Fibroblast of villous mesenchyme (primary cell): ENCODE results near the gene VPS33A. TPM values are rescaled to one million over a fixed set of nuclear protein-coding genes. Genes with fewer than 3 reads are reported as not detected.

Source experiments
- DNase-seq: peaks from one replicate; pipeline ENCODE4 v3.0.0-alpha.2; 2010; ENCODE audit warnings: low read depth
- H3K4me3 ChIP-seq: 2 replicates; pipeline ENCODE4 v1.5.1; 2011; ENCODE audit warnings: low read depth, mild to moderate bottlenecking, low read length
- total RNA-seq: library from RNA; depleted of rRNA; stranded (reverse); fragments of >200 nt; gene quantifications from 2 replicates; pipeline ENCODE4 v1.2.3, GENCODE V29; 2012
- TF ChIP-seq, protein P1 (sequence below): IDR thresholded peaks from 2 replicates; pipeline ENCODE4 v1.5.1; 2012; ENCODE audit warnings: low read depth, mild to moderate bottlenecking, low read length; ENCODE audit not compliant: insufficient read depth

VPS33A gene
- total RNA-seq, 1 donor, result 23.7 TPM

DNA sequence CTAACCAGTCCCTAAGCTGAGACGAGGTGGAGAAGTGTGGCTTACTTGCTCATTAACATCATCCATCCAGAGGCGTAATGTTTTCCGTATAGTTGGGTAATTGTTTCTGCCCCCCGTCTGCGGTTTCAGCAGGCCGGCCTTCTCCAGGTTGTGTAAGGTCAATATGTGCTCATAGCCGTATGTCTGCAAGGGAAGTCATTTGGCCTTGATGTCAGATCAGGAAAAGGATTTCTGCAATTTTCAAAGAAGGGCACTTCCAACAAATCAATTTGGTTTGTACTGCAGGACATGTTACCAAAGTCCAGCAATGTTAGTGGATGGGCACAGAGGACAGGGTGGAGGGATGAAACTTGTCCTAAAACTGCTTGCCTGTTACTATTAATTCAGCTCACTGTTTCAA lies 30.6 kb downstream of the VPS33A start:
- TF ChIP-seq, protein P1, sequence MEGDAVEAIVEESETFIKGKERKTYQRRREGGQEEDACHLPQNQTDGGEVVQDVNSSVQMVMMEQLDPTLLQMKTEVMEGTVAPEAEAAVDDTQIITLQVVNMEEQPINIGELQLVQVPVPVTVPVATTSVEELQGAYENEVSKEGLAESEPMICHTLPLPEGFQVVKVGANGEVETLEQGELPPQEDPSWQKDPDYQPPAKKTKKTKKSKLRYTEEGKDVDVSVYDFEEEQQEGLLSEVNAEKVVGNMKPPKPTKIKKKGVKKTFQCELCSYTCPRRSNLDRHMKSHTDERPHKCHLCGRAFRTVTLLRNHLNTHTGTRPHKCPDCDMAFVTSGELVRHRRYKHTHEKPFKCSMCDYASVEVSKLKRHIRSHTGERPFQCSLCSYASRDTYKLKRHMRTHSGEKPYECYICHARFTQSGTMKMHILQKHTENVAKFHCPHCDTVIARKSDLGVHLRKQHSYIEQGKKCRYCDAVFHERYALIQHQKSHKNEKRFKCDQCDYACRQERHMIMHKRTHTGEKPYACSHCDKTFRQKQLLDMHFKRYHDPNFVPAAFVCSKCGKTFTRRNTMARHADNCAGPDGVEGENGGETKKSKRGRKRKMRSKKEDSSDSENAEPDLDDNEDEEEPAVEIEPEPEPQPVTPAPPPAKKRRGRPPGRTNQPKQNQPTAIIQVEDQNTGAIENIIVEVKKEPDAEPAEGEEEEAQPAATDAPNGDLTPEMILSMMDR, result no peak
- H3K4me3 ChIP-seq, result no peak overlapping the region
- DNase-seq, result no peak

DNA sequence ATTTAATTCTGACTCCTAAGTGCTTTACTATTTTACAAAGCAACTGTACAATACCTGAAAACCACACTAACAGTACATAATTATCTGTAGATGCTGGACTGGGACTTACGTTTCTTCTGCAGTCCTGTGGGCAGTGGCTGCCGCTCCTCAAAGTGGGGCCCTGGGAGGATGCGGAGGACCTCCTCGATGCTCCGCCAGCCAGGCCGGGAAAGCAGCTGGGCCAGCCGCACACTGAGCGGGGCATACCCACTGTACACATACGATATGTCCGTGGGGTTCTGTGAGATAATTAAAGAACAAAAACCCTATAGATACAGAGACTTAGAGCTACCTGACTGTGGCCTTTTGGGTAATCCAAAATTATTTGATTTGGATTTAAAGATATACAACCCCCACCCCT lies 33.6 kb downstream of the VPS33A start:
- no peak for DNase-seq
- TF ChIP-seq, protein P1, result no peak
- H3K4me3 ChIP-seq, result no peak overlapping the region

DNA sequence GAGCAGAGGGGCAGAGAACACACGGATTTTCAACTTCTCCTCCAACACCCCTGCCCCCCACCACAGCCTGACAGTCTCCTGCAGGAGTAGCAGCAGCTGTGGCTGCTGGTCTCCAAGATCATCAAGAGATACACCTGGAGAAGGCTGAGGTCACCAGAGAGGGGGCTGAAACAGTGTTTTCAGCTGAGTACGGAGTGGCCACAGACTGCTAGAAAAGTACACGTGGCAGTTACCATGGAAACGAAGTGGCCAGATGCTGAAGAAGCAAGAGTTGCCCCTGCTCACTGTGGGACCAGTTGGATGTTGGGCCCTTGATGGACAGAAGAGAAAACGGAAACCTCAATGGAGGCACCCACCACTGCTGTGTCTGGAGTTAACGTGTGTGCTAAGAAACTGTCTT lies 35.5 kb downstream of the VPS33A start:
- no peak overlapping the region for H3K4me3 ChIP-seq
- TF ChIP-seq, protein P1, result no peak
- no peak for DNase-seq

DNA sequence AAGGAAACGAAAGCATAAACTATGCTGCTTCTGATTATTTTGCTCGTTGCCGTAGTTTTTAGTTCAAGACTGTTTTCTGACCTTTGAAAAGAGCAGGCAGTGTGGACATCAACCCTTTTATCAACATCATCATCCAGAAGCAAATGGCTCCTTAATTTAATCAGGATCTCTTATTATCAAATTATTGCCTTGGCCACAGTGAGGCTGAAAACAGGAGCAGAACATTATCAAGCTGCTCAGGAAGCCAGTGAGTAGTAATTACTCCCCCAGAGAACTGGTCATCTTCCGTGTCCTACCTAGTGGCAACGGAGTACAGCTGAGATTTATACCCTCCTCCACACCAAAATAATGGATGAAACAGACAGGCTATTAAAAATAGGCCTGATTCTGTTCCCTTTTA lies 38.2 kb downstream of the VPS33A start:
- TF ChIP-seq, protein P1, result no peak
- DNase-seq, result no peak
- no peak overlapping the region for H3K4me3 ChIP-seq

DNA sequence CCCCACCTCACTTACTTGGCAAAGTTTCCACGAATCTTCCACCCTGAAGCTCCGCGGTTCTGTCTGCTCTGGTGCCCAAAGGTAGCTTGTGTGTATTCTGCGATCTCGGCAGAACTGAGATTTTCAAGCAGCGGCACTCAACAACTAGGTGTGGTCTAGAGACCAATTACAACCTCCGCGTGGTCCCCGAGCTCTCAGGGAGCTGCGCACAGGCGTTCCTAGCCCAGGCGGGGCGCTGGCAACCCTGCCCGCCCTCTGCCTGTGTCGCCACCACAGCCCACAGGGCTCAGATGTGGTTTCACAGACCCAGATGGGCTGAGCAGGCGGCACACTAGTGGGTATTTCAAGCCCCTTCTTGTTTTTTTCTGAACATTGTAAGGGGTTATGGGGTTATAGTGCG lies 39.0 kb downstream of the VPS33A start:
- TF ChIP-seq, protein P1, result no peak
- DNase-seq, result no peak
- H3K4me3 ChIP-seq, result no peak overlapping the region

DNA sequence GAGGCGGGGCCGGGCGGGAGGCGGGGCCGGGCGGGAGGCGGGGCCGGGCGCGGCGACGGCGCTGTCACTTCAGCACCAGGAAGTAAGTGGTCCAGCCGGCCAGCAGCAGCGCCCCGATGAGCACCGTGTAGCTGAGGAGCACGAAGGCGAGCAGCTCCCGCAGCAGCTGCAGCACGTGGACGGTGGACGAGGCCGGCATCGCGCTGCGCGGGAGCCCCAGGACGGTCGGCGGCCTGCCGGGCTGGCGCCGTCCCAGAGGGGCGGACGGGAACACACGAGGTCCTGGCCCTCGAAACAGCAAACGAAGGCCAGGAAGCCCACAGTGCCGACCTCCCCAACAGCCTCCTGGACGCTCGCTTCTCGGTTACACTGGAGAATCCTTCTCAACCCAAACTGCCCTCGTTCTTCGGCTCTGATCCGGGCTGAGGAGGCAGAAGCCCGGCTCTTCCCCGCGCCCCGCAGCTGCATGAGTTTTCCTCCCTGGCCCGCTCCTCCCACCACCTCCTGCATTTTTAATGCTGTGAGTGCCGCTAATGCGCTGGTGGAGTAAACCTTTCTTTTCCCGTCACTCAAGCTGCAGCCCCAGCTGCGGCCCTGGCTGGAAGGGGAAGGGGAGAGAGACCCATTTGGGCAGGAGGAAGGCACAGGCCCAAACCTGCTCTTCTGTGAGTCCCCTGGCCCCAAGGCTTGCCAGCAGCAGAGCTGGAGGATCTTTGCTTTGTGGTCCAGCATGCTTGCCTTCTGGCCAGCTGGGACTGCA lies 39.7 kb downstream of the VPS33A start:
- no peak for DNase-seq

More for the DNA sequence above, 39.7 kb downstream of the VPS33A start:
- H3K4me3 ChIP-seq, result peak overlapping the region; percentile 32
- TF ChIP-seq, protein P1, result no peak
